Measurements from ENCODE around the gene RREB1.

GRCh38 chr6:7145885-7146828 lies 38.4 kb downstream of the RREB1 start:
- TF ChIP-seq EP300 (IDR thresholded peaks at IDR 0.05) (no peak), POLR2AphosphoS5 (IDR thresholded peaks at IDR 0.05) (peak; percentile 49 to 65)
- TF ChIP-seq, protein P1, sequence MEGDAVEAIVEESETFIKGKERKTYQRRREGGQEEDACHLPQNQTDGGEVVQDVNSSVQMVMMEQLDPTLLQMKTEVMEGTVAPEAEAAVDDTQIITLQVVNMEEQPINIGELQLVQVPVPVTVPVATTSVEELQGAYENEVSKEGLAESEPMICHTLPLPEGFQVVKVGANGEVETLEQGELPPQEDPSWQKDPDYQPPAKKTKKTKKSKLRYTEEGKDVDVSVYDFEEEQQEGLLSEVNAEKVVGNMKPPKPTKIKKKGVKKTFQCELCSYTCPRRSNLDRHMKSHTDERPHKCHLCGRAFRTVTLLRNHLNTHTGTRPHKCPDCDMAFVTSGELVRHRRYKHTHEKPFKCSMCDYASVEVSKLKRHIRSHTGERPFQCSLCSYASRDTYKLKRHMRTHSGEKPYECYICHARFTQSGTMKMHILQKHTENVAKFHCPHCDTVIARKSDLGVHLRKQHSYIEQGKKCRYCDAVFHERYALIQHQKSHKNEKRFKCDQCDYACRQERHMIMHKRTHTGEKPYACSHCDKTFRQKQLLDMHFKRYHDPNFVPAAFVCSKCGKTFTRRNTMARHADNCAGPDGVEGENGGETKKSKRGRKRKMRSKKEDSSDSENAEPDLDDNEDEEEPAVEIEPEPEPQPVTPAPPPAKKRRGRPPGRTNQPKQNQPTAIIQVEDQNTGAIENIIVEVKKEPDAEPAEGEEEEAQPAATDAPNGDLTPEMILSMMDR (IDR thresholded peaks at IDR 0.05): no peak
